ENCODE measurements around the gene ADAP1. TPM values are rescaled to one million over a fixed set of nuclear protein-coding genes. Genes with fewer than 3 reads are reported as not detected.

Gene ADAP1
- total and polyA plus RNA-seq, 8 donors: 2.2 to 169 (median 22.6) TPM

- no peak overlapping the region for H3K4me3 ChIP-seq
- DNase-seq: no peak
- intact Hi-C loops (cut with DNase I; ENCODE audit: low total_unique reads): no loop called here
- H3K27ac ChIP-seq: peak overlapping the region; percentile 34 to 94 (median 62)
- WGBS, 5 donors: 76 to 88% (median 81%) methylated on average over 14 of the region's 14 CpGs
- peaks cover 41 to 67% (median 51%) of the 10 kb centered on the region in 4 donors for H3K4me1 ChIP-seq
- peaks cover 53 to 82% (median 75%) of the 10 kb centered on the region in 4 donors for H3K36me3 ChIP-seq
- H3K9me3 ChIP-seq: no peaks in the 10 kb centered on the region
- no peak for TF ChIP-seq POLR2A (IDR thresholded peaks at IDR 0.05)
- TF ChIP-seq EP300 (IDR thresholded peaks at IDR 0.05): no peak
- TF ChIP-seq, protein P1, sequence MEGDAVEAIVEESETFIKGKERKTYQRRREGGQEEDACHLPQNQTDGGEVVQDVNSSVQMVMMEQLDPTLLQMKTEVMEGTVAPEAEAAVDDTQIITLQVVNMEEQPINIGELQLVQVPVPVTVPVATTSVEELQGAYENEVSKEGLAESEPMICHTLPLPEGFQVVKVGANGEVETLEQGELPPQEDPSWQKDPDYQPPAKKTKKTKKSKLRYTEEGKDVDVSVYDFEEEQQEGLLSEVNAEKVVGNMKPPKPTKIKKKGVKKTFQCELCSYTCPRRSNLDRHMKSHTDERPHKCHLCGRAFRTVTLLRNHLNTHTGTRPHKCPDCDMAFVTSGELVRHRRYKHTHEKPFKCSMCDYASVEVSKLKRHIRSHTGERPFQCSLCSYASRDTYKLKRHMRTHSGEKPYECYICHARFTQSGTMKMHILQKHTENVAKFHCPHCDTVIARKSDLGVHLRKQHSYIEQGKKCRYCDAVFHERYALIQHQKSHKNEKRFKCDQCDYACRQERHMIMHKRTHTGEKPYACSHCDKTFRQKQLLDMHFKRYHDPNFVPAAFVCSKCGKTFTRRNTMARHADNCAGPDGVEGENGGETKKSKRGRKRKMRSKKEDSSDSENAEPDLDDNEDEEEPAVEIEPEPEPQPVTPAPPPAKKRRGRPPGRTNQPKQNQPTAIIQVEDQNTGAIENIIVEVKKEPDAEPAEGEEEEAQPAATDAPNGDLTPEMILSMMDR (IDR thresholded peaks at IDR 0.05): no peak
- TF ChIP-seq POLR2AphosphoS5 (IDR thresholded peaks at IDR 0.05): no peak
- no peaks in the 10 kb centered on the region for H3K27me3 ChIP-seq
Observed at GRCh38 chr7:869348-869747, 85.1 kb downstream of the ADAP1 start.

DNA sequence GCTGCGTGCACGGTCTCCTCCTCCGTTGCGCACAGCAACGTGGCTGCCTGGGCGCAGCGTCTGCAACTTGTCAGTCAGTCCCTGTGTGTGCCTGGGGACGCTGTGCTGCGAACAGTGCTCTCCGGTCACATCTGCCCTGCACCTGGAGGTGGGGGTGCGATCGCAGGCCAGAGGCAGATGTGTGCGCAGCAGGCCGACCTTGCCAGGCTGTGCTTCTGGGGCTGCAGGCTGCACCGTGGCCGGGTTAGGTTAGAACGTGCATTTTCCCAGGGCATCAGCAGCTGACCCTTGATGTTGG is 86.3 kb downstream of the ADAP1 start:
- intact Hi-C loops (cut with DNase I; ENCODE audit: low total_unique reads): no loop called here
- H3K36me3 ChIP-seq: peaks cover 59 to 90% (median 85%) of the 10 kb centered on the region in 4 donors

GRCh38 chr7:867406-868188 is 86.9 kb downstream of the ADAP1 start:
- TF ChIP-seq POLR2A (IDR thresholded peaks at IDR 0.05) (no peak), POLR2AphosphoS5 (IDR thresholded peaks at IDR 0.05) (peak; percentile 25 to 88 (median 80)), EP300 (IDR thresholded peaks at IDR 0.05) (peak; percentile 56)
- TF ChIP-seq, protein P1 (IDR thresholded peaks at IDR 0.05): peak in 2 of 7 experiments; percentile 6 to 22
- peaks cover 61 to 91% (median 85%) of the 10 kb centered on the region in 4 donors for H3K36me3 ChIP-seq
- peaks cover 26 to 49% (median 36%) of the 10 kb centered on the region in 4 donors for H3K4me1 ChIP-seq
- 39 to 60% (median 56%) methylated on average over 17 to 22 of the region's 22 CpGs for WGBS, 5 donors
- H3K9me3 ChIP-seq: no peaks in the 10 kb centered on the region
- peak overlapping the region in 1 of 4 donors; percentile 23 for H3K4me3 ChIP-seq
- H3K27me3 ChIP-seq: no peaks in the 10 kb centered on the region
- intact Hi-C loops (cut with DNase I; ENCODE audit: low total_unique reads): no loop called here
- peak; percentile 86 to 91 for DNase-seq
- peak overlapping the region; percentile 83 to 94 (median 87) for H3K27ac ChIP-seq

More for the DNA sequence above, 86.3 kb downstream of the ADAP1 start:
- Histone ChIP-seq H3K9me3 (no peaks in the 10 kb centered on the region), H3K4me3 (peak overlapping the region in 1 of 4 donors; percentile 16), H3K27me3 (no peaks in the 10 kb centered on the region), H3K27ac (peak overlapping the region; percentile 83 to 94 (median 87)), H3K4me1 (peaks cover 31 to 54% (median 40%) of the 10 kb centered on the region in 4 donors)
- 71 to 94% (median 86%) methylated on average over 13 to 17 of the region's 17 CpGs for WGBS, 5 donors
- no peak for DNase-seq
- TF ChIP-seq POLR2A (IDR thresholded peaks at IDR 0.05) (no peak), EP300 (IDR thresholded peaks at IDR 0.05) (no peak), POLR2AphosphoS5 (IDR thresholded peaks at IDR 0.05) (peak in 1 of 3 donors; percentile 60)
- TF ChIP-seq, protein P1 (IDR thresholded peaks at IDR 0.05): no peak

GRCh38 chr7:867001-867405 is 87.5 kb downstream of the ADAP1 start:
- Histone ChIP-seq H3K4me1 (peaks cover 28 to 44% (median 37%) of the 10 kb centered on the region in 4 donors), H3K4me3 (peak overlapping the region in 1 of 4 donors; percentile 23), H3K27me3 (no peaks in the 10 kb centered on the region), H3K27ac (peak overlapping the region; percentile 83 to 94 (median 87)), H3K36me3 (peaks cover 58 to 91% (median 85%) of the 10 kb centered on the region in 4 donors), H3K9me3 (no peaks in the 10 kb centered on the region)
- intact Hi-C loops (cut with DNase I; ENCODE audit: low total_unique reads): no loop called here
- 21 to 35% (median 24%) methylated on average over 16 to 18 of the region's 18 CpGs for WGBS, 5 donors
- TF ChIP-seq POLR2AphosphoS5 (IDR thresholded peaks at IDR 0.05) (peak; percentile 61 to 87 (median 70)), EP300 (IDR thresholded peaks at IDR 0.05) (peak; percentile 78), POLR2A (IDR thresholded peaks at IDR 0.05) (no peak)
- TF ChIP-seq, protein P1 (IDR thresholded peaks at IDR 0.05): no peak
- DNase-seq: peak; percentile 73 to 86
